SIG-M5 treated with dmso at 0.1 percent for 504 hours (cell line): ENCODE measurements around the gene FXYD4.

Experiments
- DNase-seq: peaks from one replicate; lab custom pipeline; 2025; ENCODE audit not compliant: unreplicated experiment; lab: John Stamatoyannopoulos, UW

FXYD4 gene

GRCh38 chr10:43343126-43343525 is 28.3 kb upstream of the FXYD4 start:
- no peak for DNase-seq

- DNase-seq, result no peak
These were observed 27.4 kb upstream of the FXYD4 start for GRCh38 chr10:43344051-43344450.

- no peak for DNase-seq
These were observed 23.4 kb upstream of the FXYD4 start for GRCh38 chr10:43347997-43348396.

- peak; percentile 92 for DNase-seq
These were observed 22.7 kb upstream of the FXYD4 start for GRCh38 chr10:43348511-43349312.

GRCh38 chr10:43350156-43350555 is 21.3 kb upstream of the FXYD4 start:
- peak; percentile 52 for DNase-seq

DNA sequence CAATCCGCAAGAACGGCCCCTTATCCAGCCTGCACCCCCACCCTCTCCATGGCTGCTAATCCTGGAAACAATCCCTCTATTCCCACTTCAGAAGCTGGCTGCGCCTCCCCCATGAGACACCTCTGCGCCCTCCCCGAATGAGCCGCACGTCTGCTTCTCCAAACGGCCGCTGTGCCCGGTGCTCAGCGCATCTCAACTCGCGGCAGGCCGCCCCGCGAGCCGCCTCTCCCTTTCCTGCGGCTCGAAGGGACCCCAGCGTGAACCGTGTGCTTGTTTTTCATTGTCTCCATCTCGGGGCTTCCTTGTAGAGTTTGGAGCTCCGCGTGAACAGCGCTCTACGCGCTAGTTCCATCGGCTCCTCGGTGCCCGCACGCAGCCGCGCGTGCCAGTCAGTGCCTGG is 20.8 kb upstream of the FXYD4 start:
- DNase-seq, result no peak

DNA sequence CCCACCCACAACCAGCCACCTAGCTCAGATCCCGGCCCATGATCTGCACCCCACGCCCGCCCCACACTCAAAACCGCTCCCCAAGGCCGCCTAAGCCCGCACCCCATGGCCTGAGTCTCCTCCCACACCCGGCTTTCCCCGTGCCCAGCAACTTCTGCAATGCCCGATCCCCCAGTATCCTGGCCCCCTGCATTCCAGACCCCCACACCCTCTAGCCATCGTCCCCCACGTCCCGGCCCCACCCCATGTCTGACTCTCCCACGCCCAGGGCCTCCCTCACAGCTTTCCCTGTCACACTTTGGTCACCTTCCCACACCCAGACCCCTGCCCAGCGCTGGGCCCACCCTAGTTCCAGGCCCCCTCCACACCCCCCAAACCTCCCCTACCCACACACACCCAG is 20.1 kb upstream of the FXYD4 start:
- DNase-seq, result no peak

GRCh38 chr10:43352951-43353350 is 18.5 kb upstream of the FXYD4 start:
- no peak for DNase-seq

- peak; percentile 22 for DNase-seq
These were observed 17.7 kb upstream of the FXYD4 start for GRCh38 chr10:43353495-43354329.

DNA sequence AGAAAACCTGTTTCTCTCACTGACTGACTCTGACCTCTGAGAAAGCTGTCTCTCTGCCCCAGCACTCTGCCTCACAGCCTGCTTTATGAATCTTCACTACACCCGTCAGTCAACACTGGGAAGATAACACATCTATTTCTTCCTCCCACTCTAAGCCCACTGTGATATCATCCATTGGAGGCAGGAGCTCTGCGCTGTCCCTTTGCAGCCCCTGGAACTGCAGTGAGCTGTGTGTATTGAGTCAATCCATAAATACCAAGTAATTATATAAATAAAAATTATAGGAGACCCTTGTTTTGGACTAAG is 17.2 kb upstream of the FXYD4 start:
- DNase-seq, result no peak

GRCh38 chr10:43354879-43355380 is 16.5 kb upstream of the FXYD4 start:
- no peak for DNase-seq

GRCh38 chr10:43355749-43356371 is 15.6 kb upstream of the FXYD4 start:
- peak; percentile 53 for DNase-seq

- DNase-seq, result no peak
These were observed 11.3 kb upstream of the FXYD4 start for GRCh38 chr10:43360086-43360485.

DNA sequence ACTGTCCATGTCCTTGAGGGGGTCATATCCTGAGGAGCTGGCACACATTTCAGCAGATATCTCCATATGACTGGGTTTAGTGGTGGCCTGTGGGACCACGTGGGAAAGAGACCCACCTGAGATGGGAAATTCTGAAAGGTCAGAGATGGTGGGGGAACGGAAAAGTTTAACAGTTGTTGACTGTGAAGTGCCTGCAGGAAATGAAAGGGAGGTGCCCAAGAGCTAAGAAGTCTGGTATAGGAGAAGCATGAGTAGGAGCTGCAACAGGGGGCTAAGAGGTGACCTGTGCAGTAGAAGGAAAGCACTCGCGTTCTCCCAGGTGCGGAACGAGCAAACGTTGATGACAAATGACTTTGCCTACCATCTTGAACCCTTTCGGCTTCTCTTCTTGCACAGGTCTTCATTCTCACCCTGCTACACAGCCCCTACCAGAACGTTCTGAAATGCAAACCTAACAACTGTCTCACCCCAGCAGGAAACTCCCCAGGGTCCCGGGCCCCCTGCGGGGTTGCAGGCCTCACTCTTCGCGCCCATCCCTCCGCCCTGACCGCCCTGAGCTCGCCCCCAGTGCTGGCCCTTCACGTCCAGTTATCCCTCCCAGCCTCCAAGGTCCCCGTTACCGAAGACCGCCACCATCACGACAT is 9.8 kb upstream of the FXYD4 start:
- no peak for DNase-seq

DNA sequence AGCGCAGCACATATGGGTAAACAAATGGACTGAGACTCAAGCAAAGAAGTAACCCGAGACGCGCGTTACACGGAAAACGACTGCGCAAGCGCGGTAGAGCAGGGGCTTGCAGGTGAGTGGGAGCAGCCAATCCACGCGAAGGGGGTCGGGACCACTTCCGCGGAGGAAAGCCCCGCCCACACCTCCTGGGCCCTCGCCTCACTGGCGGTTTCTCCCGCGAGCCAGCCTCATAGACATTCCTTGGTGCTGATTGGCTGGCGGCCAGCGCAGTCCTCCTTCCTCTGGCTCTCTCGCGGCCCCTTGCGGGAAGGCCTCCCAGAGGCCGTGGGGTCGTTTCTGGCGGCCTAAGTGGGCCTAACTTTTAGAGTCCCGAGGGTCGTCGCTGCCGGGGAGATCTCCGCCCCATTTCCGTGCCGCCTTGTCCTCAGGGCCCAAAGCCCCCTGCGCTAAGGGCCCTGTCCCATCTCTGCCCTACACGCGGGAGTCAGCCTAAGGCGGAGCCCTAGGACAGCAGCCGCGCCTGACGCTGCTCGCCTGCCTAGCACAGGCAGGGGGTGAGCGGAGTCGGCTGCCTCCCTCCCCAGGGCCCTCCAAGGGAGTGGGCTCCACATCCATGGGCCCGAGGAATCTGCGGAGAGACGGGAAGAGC is 9.1 kb upstream of the FXYD4 start:
- DNase-seq, result peak; percentile 78

DNA sequence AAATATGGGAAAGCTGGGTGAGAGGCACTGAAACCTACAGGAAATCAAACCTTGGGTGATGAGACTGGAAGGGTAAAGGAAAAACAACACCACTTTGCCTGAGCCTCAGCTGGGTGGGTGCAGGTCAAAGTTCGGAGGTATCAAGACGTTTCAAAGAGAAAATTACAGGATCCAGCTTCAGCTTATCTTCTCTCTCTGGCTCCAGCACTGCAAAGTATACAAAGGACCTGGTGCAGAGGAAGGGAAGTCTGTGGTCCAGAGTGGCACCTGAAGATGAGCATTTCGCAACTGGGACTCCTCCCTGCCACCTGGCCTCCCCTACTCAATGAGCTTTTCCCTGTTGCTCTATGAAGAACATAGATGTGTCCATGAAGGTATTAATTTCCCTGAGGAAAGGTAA is 6.4 kb upstream of the FXYD4 start:
- no peak for DNase-seq

GRCh38 chr10:43369921-43370320 is 1.5 kb upstream of the FXYD4 start:
- DNase-seq, result no peak

DNA sequence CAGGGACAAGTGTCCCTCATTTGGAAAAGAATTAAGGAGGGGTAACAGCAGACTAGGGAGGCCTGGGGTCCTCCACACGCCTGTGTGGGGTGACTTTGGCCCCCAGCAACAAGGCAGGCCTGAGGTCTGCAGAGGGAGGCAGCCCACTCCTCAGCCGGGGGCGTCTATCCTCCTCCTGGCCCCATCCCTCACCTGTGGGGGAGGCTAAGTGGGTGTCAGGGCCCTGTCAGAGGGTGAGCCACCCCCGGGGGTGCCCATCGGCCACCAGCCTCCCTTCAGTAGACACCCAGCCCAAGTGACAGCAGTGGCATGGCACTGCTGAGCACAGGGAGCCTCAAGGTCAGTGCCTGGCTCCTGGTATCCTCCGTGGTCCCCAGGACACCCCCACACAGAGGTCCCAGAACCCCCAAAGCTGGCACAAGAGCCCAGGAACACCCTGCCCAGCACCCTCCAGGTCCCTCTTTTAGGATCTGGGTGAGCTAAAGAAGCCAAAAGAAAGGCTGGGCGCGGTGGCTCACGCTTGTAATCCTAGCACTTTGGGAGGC is 693 bp upstream of the FXYD4 start:
- no peak for DNase-seq

- no peak for DNase-seq
These were observed 1.4 kb downstream of the FXYD4 start for GRCh38 chr10:43372765-43373361.

GRCh38 chr10:43373461-43373860 is 2.0 kb downstream of the FXYD4 start:
- no peak for DNase-seq
